Panc1 (cell line): Measurements from ENCODE around the gene DRAM1. TPM values are rescaled to one million over a fixed set of nuclear protein-coding genes. Genes with fewer than 3 reads are reported as not detected.

Source experiments
- ATAC-seq: fragments of 200-7000 bp; cut with Tn5 transposase; 2 replicates; pipeline ENCODE4 v1.9.1; 2020; ENCODE audit warnings: mild to moderate bottlenecking, moderate library complexity
- BruUV-seq: library from RNA; stranded (reverse); fragments of 400-500 nt; replicated peaks from 2 replicates; lab custom pipeline; 2021; lab: Mats Ljungman, UMichigan
- CTCF ChIA-PET: fragments of 300-600 bp; sonication (Branson Sonifier 250); formaldehyde crosslinking; loops from one replicate; lab custom pipeline; 2022; ENCODE audit warnings: antibody characterized with exemption; lab: Charles Lee
- POLR2A ChIA-PET: fragments of 300-600 bp; sonication (Branson Sonifier 250); formaldehyde crosslinking; loops from one replicate; lab custom pipeline; 2022; ENCODE audit warnings: antibody characterized with exemption; lab: Charles Lee
- DNase-seq: peaks from one replicate; pipeline ENCODE4 v3.0.0-alpha.2; 2010; ENCODE audit warnings: low read depth, low spot score
- H3K27ac ChIP-seq: 2 replicates; pipeline ENCODE4 v1.5.1; 2011; ENCODE audit warnings: mild to moderate bottlenecking, low read length, inconsistent platforms
- H3K27me3 ChIP-seq: fragments of 200-500 bp; sonication (Bioruptor generic); 2 replicates; pipeline ENCODE4 v1.6.0; 2014; ENCODE audit warnings: low read length, inconsistent platforms; ENCODE audit not compliant: control insufficient read depth, insufficient read depth
- H3K36me3 ChIP-seq: fragments of 200-500 bp; sonication (Bioruptor generic); 2 replicates; pipeline ENCODE4 v1.5.1; 2014; ENCODE audit warnings: inconsistent platforms, mild to moderate bottlenecking, low read length, moderate library complexity; ENCODE audit not compliant: control insufficient read depth, insufficient read depth
- H3K4me1 ChIP-seq: 2 replicates; pipeline ENCODE4 v1.5.1; 2011; ENCODE audit warnings: inconsistent platforms, mild to moderate bottlenecking, low read length, moderate library complexity; ENCODE audit not compliant: control insufficient read depth, insufficient read depth
- H3K4me3 ChIP-seq, 2 experiments: 2 replicates each; pipeline ENCODE4 v1.5.1; 2011 to 2012; ENCODE audit warnings: low read depth in 2 of 2, low read length in 2 of 2, mild to moderate bottlenecking in 2 of 2, inconsistent platforms in 1 of 2, moderate library complexity in 1 of 2
- H3K9me3 ChIP-seq: fragments of 200-500 bp; sonication (Bioruptor generic); 2 replicates; pipeline ENCODE4 v1.5.1; 2014; ENCODE audit warnings: low read depth, mild to moderate bottlenecking, inconsistent platforms, low read length, moderate library complexity; ENCODE audit not compliant: control insufficient read depth, insufficient read depth
- POLR2AphosphoS5 ChIP-seq: IDR thresholded peaks from 2 replicates; pipeline ENCODE4 v1.6.1; 2012; ENCODE audit warnings: mild to moderate bottlenecking, low read depth, low read length, moderate library complexity
- REST ChIP-seq, 2 experiments: IDR thresholded peaks; 2 replicates each; pipeline ENCODE4 v1.6.1; 2011 to 2012; ENCODE audit warnings: low read depth in 2 of 2, control low read depth in 1 of 2, low read length in 1 of 2, mild to moderate bottlenecking in 1 of 2, moderate library complexity in 1 of 2; ENCODE audit not compliant: insufficient read depth in 1 of 2
- SIN3A ChIP-seq: IDR thresholded peaks from 2 replicates; pipeline ENCODE4 v1.6.1; 2012; ENCODE audit warnings: low read depth, mild to moderate bottlenecking, low read length, moderate library complexity, borderline replicate concordance; ENCODE audit not compliant: insufficient read depth
- TCF7L2 ChIP-seq: IDR thresholded peaks from 2 replicates; pipeline ENCODE4 v1.6.1; 2011; ENCODE audit warnings: mild to moderate bottlenecking, low read depth, low read length, inconsistent platforms
- in situ Hi-C: cut with HindIII; loops from 2 replicates; pipeline ENCODE4 v1.10.0; 2016; ENCODE audit warnings: low sequenced_read_pairs, low pct_unique_long_range_greater_than_20kb
- intact Hi-C: fragments of 100-400 bp; cut with micrococcal nuclease; formaldehyde crosslinking; loops from one replicate; pipeline ENCODE4 v1.10.0; 2022; ENCODE audit not compliant: unreplicated experiment
- total RNA-seq: library from RNA; stranded (reverse); gene quantifications from one replicate; pipeline ENCODE4 v1.2.1, GENCODE V29; 2021; ENCODE audit not compliant: unreplicated experiment
- TF ChIP-seq, protein P1 (sequence below): fragments of 450-650 bp; IDR thresholded peaks from 2 replicates; pipeline ENCODE4 v1.5.1; 2017; ENCODE audit warnings: mild to moderate bottlenecking

DRAM1 gene
- total RNA-seq, 1 experiment from 2014 or later: 19.2 TPM

DNA sequence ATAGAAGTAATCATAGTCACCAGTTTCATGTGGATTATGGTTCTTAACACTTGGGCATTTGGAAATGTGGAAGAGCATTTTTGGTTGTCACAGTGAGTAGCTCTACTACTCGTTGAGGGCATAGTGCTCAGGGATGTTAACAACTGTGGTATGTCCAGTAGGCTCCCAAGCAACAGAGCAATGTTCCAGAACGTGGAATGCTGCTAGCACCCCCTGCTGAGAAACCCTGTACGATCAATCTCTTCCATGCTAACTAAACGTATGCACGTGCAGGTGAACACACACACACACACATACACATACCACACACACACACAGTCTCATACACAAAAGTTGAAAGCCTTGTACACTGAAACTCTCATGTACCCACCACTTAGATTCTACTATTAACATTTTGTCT, 30.1 kb upstream of the DRAM1 start:
- Histone ChIP-seq H3K4me3 (no peak overlapping the region), H3K36me3 (no peaks in the 10 kb centered on the region), H3K27me3 (no peaks in the 10 kb centered on the region), H3K4me1 (no peaks in the 10 kb centered on the region), H3K9me3 (no peaks in the 10 kb centered on the region), H3K27ac (no peak overlapping the region)
- ChIA-PET POLR2A (interaction anchor here (0.5 kb wide), 1 partner anchor 26 kb away, joined by 13 read pairs; no protein-coding TSS in a partner anchor), CTCF (no interaction called here)
- TF ChIP-seq SIN3A (no peak), REST (IDR thresholded peaks at IDR 0.05; ENCODE audit: insufficient read depth in 1 of 2, low read depth in 2 of 2, low read length in 1 of 2) (no peak), TCF7L2 (no peak), POLR2AphosphoS5 (no peak)
- TF ChIP-seq, protein P1, sequence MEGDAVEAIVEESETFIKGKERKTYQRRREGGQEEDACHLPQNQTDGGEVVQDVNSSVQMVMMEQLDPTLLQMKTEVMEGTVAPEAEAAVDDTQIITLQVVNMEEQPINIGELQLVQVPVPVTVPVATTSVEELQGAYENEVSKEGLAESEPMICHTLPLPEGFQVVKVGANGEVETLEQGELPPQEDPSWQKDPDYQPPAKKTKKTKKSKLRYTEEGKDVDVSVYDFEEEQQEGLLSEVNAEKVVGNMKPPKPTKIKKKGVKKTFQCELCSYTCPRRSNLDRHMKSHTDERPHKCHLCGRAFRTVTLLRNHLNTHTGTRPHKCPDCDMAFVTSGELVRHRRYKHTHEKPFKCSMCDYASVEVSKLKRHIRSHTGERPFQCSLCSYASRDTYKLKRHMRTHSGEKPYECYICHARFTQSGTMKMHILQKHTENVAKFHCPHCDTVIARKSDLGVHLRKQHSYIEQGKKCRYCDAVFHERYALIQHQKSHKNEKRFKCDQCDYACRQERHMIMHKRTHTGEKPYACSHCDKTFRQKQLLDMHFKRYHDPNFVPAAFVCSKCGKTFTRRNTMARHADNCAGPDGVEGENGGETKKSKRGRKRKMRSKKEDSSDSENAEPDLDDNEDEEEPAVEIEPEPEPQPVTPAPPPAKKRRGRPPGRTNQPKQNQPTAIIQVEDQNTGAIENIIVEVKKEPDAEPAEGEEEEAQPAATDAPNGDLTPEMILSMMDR: no peak
- ATAC-seq (no peak), DNase-seq (no peak)
- intact Hi-C loops (no loop called here), in situ Hi-C loops (no loop called here)
- BruUV-seq: no TSS peak

DNA sequence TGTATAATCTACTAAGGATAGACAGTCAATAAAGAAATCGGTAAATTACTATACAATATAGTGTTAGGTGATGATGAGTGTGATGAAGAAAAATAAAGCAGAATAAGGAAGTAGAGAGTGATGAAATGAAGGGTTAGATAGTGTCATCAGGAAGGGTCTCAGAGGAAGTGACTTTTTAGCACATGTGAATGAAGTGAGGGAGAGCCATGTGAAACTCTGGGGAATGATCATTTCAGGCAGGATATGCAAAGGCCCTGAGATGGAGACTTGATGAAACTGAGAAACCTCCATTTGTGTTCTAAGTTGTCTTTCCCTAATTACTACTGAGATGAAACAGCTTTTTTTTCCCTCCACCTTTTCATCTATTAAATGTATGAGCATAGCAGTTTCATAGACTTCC, 27.2 kb upstream of the DRAM1 start:
- H3K9me3 ChIP-seq: no peaks in the 10 kb centered on the region
- no TSS peak for BruUV-seq
- intact Hi-C loops (no loop called here), in situ Hi-C loops (no loop called here)
- DNase-seq: no peak
- no peak overlapping the region for H3K27ac ChIP-seq
- POLR2A ChIA-PET: no interaction called here
- TF ChIP-seq TCF7L2 (no peak), SIN3A (no peak), POLR2AphosphoS5 (no peak), REST (IDR thresholded peaks at IDR 0.05; ENCODE audit: insufficient read depth in 1 of 2, low read depth in 2 of 2, low read length in 1 of 2) (no peak)
- TF ChIP-seq, protein P1: no peak
- no peaks in the 10 kb centered on the region for H3K4me1 ChIP-seq
- no peaks in the 10 kb centered on the region for H3K36me3 ChIP-seq
- no peak for ATAC-seq
- no peak overlapping the region for H3K4me3 ChIP-seq
- CTCF ChIA-PET: no interaction called here
- H3K27me3 ChIP-seq: no peaks in the 10 kb centered on the region
